Natural killer cell (primary cell): ENCODE results near the gene CDH23. TPM values are rescaled to one million over a fixed set of nuclear protein-coding genes. Genes with fewer than 3 reads are reported as not detected.
A peak's percentile ranks its signal among the peaks of the same experiment; 100 is the strongest.

ENCODE experiments used
- ATAC-seq, 3 donors: fragments of 150-1000 bp in 2 of 3; fragments of 200-7000 bp in 1 of 3; cut with Tn5 transposase; 1 replicate in 1 of 3; 2 replicates in 2 of 3; pipeline ENCODE4 v1.10.0; 2021; ENCODE audit warnings: mild to moderate bottlenecking in 2 of 3, moderate library complexity in 2 of 3
- DNase-seq, 2 donors: peaks; one replicate each; pipeline versions ENCODE4 v3.0.0 to v3.0.0-alpha.2; 2013 to 2021; ENCODE audit warnings: mixed read lengths in 1 of 2
- H3K27ac ChIP-seq: one replicate; pipeline ENCODE4 v1.5.1; 2013; ENCODE audit warnings: mild to moderate bottlenecking, low read length
- H3K27me3 ChIP-seq: one replicate; pipeline ENCODE4 v1.6.1; 2013; ENCODE audit warnings: low read length; ENCODE audit not compliant: control insufficient read depth, insufficient read depth
- H3K36me3 ChIP-seq: one replicate; pipeline ENCODE4 v1.6.1; 2013; ENCODE audit warnings: low read length; ENCODE audit not compliant: control insufficient read depth, insufficient read depth
- H3K4me1 ChIP-seq: one replicate; pipeline ENCODE4 v1.6.1; 2013; ENCODE audit warnings: low read length; ENCODE audit not compliant: control insufficient read depth, insufficient read depth
- H3K4me3 ChIP-seq: one replicate; pipeline ENCODE4 v1.5.1; 2013; ENCODE audit warnings: low read length
- H3K9me3 ChIP-seq: one replicate; pipeline ENCODE4 v1.6.1; 2013; ENCODE audit warnings: low read length; ENCODE audit not compliant: control insufficient read depth, insufficient read depth
- H3K27ac Mint-ChIP-seq, 2 donors: one replicate each; pipeline ENCODE4 v1.8.0; 2022; ENCODE audit warnings: mild to moderate bottlenecking in 2 of 2, mixed read lengths in 2 of 2, moderate library complexity in 1 of 2
- H3K27me3 Mint-ChIP-seq, 2 donors: one replicate each; pipeline ENCODE4 v1.8.0; 2022; ENCODE audit warnings: low read depth in 2 of 2, mixed read lengths in 2 of 2
- H3K36me3 Mint-ChIP-seq: one replicate; pipeline ENCODE4 v1.8.0; 2022; ENCODE audit warnings: mixed read lengths
- H3K4me1 Mint-ChIP-seq, 2 donors: one replicate each; pipeline ENCODE4 v1.8.0; 2022; ENCODE audit warnings: mixed read lengths in 2 of 2
- H3K4me3 Mint-ChIP-seq: one replicate; pipeline ENCODE4 v1.8.0; 2022; ENCODE audit warnings: mild to moderate bottlenecking, moderate library complexity, mixed read lengths
- H3K9me3 Mint-ChIP-seq, 2 donors: one replicate each; pipeline ENCODE4 v1.8.0; 2022; ENCODE audit warnings: mixed read lengths in 2 of 2
- WGBS: methylation state at CpG from one replicate; pipeline ENCODE4 v1.1.7; 2013; ENCODE audit warnings: missing lambda C conversion rate; ENCODE audit not compliant: insufficient coverage; 5-methylcytosine and 5-hydroxymethylcytosine counted together
- intact Hi-C: fragments of 100-400 bp; cut with micrococcal nuclease; formaldehyde crosslinking; loops from one replicate; pipeline ENCODE4 v1.14.2; 2022
- total RNA-seq, 4 donors: library from RNA; stranded (reverse); fragments of 120-200 nt in 1 of 4; gene quantifications; one replicate each; pipeline versions ENCODE4 v1.2.3 to v1.2.4, GENCODE V29; 2013 to 2022
- TF ChIP-seq, protein P1 (sequence below): fragments of 200-600 bp; IDR thresholded peaks from one replicate; pipeline ENCODE4 v1.8.0; 2022; ENCODE audit warnings: antibody characterized with exemption

The CDH23 gene
- total RNA-seq, 3 donors from 2014 or later (not counting 1 experiment from before 2014, with no cell fraction given): 1.2 to 6.0 (median 4.3) TPM

DNA sequence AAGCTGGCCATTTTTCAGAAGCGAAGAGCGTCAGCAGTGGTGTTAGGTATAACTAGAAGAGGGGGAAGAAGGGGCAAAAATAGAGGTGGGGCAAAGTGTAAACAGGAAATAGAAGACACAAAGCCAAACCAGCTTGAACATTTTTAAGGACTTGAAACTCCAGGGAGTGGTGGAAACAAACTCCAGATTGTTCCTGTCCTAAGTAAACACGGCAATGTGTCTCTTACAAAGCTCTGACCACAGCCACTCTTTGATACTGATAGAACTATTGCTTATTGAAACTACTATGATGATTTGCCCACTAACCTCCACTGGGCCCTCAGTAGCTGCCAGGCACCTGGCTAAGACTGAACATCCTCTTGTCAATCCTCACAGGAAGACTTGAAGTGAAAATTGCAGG lies 20.8 kb upstream of the CDH23 start:
- peaks cover 37% of the 10 kb centered on the region for H3K4me1 ChIP-seq
- H3K36me3 Mint-ChIP-seq: no peaks in the 10 kb centered on the region
- intact Hi-C loops: loop anchor here (2.0 kb wide), 1 partner anchor 57 kb away; the partner anchor contains the start of gene SLC29A3

GRCh38 chr10:71378336-71379117 lies 18.2 kb upstream of the CDH23 start:
- TF ChIP-seq, protein P1, sequence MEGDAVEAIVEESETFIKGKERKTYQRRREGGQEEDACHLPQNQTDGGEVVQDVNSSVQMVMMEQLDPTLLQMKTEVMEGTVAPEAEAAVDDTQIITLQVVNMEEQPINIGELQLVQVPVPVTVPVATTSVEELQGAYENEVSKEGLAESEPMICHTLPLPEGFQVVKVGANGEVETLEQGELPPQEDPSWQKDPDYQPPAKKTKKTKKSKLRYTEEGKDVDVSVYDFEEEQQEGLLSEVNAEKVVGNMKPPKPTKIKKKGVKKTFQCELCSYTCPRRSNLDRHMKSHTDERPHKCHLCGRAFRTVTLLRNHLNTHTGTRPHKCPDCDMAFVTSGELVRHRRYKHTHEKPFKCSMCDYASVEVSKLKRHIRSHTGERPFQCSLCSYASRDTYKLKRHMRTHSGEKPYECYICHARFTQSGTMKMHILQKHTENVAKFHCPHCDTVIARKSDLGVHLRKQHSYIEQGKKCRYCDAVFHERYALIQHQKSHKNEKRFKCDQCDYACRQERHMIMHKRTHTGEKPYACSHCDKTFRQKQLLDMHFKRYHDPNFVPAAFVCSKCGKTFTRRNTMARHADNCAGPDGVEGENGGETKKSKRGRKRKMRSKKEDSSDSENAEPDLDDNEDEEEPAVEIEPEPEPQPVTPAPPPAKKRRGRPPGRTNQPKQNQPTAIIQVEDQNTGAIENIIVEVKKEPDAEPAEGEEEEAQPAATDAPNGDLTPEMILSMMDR: no peak
- no peaks in the 10 kb centered on the region for H3K27me3 Mint-ChIP-seq
- H3K4me3 Mint-ChIP-seq: no peak overlapping the region
- no peak overlapping the region for H3K27ac Mint-ChIP-seq
- peaks cover 20% of the 10 kb centered on the region for H3K4me1 ChIP-seq
- no peak for ATAC-seq
- H3K36me3 ChIP-seq: no peaks in the 10 kb centered on the region
- peaks cover 6% of the 10 kb centered on the region in 2 donors for H3K4me1 Mint-ChIP-seq
- H3K36me3 Mint-ChIP-seq: no peaks in the 10 kb centered on the region
- H3K9me3 Mint-ChIP-seq: no peaks in the 10 kb centered on the region
- WGBS: 31% methylated on average over 6 of the region's 6 CpGs
- H3K9me3 ChIP-seq: no peaks in the 10 kb centered on the region
- H3K4me3 ChIP-seq: no peak overlapping the region
- no peaks in the 10 kb centered on the region for H3K27me3 ChIP-seq
- DNase-seq: no peak
- H3K27ac ChIP-seq: no peak overlapping the region
- intact Hi-C loops: no loop called here

More for the DNA sequence above, 20.8 kb upstream of the CDH23 start:
- peaks cover 6% of the 10 kb centered on the region in 2 donors for H3K4me1 Mint-ChIP-seq
- no peaks in the 10 kb centered on the region for H3K27me3 ChIP-seq
- TF ChIP-seq, protein P1: no peak
- H3K4me3 Mint-ChIP-seq: peak overlapping the region; percentile 55
- H3K27ac ChIP-seq: no peak overlapping the region
- no peaks in the 10 kb centered on the region for H3K36me3 ChIP-seq
- DNase-seq (no peak), ATAC-seq (no peak)
- no peaks in the 10 kb centered on the region for H3K9me3 ChIP-seq
- H3K4me3 ChIP-seq: no peak overlapping the region
- H3K27me3 Mint-ChIP-seq: peaks cover 2 to 7% of the 10 kb centered on the region in 2 donors
- 60% methylated on average over 3 of the region's 3 CpGs for WGBS
- H3K27ac Mint-ChIP-seq: peak overlapping the region in 1 of 2 donors; percentile 53
- no peaks in the 10 kb centered on the region for H3K9me3 Mint-ChIP-seq

GRCh38 chr10:71379118-71379766 lies 17.5 kb upstream of the CDH23 start:
- no peak overlapping the region for H3K27ac Mint-ChIP-seq
- no peaks in the 10 kb centered on the region for H3K9me3 Mint-ChIP-seq
- H3K4me1 Mint-ChIP-seq: peaks cover 6 to 10% of the 10 kb centered on the region in 2 donors
- H3K36me3 ChIP-seq: no peaks in the 10 kb centered on the region
- no peak overlapping the region for H3K4me3 ChIP-seq
- ATAC-seq: no peak
- H3K27ac ChIP-seq: no peak overlapping the region
- intact Hi-C loops: no loop called here
- 76% methylated on average over 3 of the region's 3 CpGs for WGBS
- no peaks in the 10 kb centered on the region for H3K27me3 ChIP-seq
- H3K27me3 Mint-ChIP-seq: no peaks in the 10 kb centered on the region
- peaks cover 22% of the 10 kb centered on the region for H3K4me1 ChIP-seq
- TF ChIP-seq, protein P1: no peak
- DNase-seq: no peak
- no peak overlapping the region for H3K4me3 Mint-ChIP-seq
- H3K36me3 Mint-ChIP-seq: no peaks in the 10 kb centered on the region
- no peaks in the 10 kb centered on the region for H3K9me3 ChIP-seq
